ENCODE data around the gene GPR6.

GPR6 gene

DNA sequence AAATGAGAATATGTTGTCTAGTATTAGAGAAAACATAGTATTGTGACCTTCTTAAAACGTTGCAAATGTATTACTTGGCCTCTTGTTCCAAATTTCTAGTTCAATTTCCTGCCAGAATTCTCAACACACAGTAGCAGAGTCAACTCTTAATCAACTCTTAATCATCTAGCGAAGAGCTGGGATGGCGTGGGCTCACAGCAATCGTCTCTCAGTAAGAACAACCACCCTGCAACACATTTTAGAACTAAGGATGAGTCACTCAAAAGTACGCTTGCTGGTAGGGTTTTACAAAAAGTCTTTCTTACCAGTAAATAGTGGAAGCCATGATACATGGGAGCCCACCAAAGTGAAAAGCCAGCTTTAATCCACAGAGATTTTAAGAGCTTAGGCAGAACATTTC is 24.6 kb downstream of the GPR6 start:
- DNase-seq, result no peak

DNA sequence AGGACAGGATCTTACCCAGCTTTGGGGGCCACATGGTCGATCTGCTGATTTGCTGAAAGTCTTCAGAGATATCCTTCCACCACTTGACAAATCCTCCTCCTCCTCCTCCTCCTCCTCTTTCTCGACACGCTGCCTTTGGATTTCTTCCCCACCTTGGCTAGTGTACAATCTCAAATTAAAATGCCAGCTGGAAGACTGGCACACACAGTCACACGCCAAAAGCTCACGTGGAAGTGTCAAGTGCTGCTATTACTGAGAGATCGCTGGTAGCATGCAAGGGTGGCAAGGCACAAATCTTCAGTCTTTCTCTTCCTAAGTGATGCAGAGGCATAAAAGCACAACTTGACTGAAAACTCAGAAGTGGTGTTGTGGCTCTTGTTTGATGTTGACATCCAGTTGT is 35.3 kb downstream of the GPR6 start:
- no peak for DNase-seq

DNA sequence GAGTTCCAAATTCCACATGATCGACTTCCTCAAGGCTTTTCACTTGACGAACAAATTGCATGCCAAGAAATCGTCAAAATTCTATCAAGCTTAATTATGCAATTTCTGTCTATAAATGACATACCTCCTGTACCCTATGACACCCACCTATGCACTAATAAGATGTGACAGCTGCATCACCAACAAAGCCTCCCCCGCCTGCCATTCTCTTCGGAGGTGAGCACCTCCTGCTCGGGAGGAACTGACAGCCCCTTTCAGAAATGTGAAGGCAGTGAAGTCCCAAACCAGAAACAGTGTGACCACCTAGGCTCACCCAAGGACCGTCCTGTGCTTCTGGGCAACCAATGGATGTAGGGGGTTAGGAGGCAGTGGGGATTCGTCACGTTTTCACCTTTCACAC is 37.1 kb downstream of the GPR6 start:
- no peak for DNase-seq

DNA sequence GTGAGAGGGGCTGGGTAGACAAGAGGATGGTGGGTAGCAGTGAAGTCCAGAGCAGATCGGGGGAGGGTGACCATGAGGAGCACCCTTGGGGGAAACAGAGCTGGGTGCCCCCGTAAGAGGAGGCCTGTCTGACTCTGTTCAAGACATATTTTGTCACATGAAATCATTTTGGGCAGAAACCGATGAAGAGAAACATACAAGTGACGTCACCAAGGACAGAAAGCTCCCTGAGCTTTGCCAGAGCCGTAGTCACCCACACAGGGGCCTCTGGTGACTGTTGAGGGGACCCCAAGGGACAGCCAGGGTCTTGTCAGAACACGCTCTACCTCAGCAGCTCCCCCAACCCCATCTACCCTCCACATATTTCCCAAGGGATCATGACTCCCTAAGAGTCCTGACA is 39.2 kb downstream of the GPR6 start:
- DNase-seq, result no peak

DNA sequence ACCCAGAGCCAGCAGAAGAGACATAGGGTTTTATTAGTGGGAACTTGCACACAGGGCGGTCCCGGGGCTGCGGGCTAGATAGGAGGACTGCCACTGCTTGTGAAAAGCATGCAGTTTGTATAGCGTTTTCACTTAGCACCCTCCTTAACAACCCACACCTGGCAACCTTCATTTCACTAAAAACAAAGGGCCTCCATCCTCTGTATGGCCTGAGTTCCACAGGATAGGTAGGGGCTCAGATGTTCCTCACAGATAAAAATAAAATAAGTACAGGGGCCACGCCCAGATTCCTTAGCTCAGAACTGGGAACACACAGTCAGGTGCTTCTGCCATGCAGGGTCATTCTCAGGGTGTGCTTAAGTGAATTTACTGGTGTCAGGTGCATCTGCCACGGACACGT is 39.8 kb downstream of the GPR6 start:
- no peak for DNase-seq

DNA sequence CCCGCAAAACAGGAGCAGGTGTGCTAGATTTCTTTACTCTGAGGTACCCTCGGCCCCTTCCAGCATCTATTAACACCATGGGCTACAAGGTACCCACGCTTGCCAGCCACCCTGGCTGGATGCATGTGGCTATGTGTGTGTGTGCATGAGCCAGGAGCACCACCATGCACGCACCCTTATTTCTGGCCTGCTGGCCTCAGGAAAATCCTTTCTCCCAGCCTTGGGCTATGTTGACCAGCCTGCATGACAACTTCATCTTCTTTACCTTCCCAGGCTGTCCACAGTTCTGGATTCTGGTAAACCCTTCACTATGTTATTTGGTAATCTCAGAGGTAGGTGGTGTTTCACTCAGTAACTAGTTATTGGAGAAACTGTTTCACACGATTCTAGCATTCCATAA is 40.4 kb downstream of the GPR6 start:
- no peak for DNase-seq

DNA sequence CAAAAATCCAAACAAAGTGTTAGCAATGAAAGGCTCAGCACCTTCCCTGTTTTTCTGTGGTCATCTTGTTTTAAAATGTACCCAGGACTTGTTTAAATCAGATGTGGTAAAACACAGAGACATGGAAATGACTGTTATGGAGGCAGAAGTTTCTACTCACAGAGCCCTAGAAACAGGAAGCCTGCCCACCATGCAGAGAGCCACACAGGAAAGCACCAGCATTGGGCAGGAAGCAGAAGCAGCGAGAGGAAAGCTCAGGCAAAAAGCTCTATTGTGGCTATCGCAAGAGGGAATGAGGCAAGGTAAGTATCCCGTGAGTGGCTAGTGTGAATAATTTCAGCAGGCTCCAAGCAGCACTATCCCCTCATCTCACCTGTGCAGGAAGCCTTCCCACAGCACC is 42.8 kb downstream of the GPR6 start:
- DNase-seq, result no peak

DNA sequence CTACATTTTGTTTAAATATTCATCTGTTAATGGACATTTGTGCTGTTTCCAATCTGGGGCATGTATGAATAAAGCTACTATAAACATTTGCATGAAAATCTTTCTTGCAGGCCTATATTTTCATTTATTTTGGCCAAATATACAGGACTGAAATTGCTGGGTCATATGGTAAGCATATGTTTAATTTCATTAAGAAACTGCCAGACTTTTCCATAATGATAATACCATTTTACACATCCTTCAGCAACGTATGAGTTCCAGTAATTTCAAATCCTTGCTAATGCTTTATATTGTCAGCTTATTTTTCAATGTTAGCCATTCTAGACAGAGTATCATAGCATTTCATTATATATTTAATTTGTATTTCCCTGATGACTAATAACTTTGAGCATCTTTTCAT is 51.0 kb downstream of the GPR6 start:
- DNase-seq, result no peak

Measured in stimulated activated CD4-positive, alpha-beta T cell treated with anti-CD3 and anti-CD28 coated beads, Interleukin-4, amount 100 ng/mL, for 24 hours (primary cell).